Duodenal mucosa (tissue), 2 donors: ENCODE measurements around the gene ZC3HAV1.
"Not testable (repeated sequence)": the region's sequence is repeated elsewhere in the genome, so short reads cannot be mapped to it uniquely, and the experiment has no call there.

ENCODE experiments used
- H3K27ac ChIP-seq: one replicate; pipeline ENCODE4 v1.7.0; 2013; ENCODE audit warnings: low read depth, low read length
- H3K27me3 ChIP-seq, 2 donors: one replicate each; pipeline ENCODE4 v1.7.0; 2013; ENCODE audit warnings: low read length in 2 of 2, control low read depth in 1 of 2; ENCODE audit not compliant: insufficient read depth in 2 of 2, control insufficient read depth in 1 of 2
- H3K36me3 ChIP-seq, 2 donors: one replicate each; pipeline ENCODE4 v1.7.0; 2013; ENCODE audit warnings: low read length in 2 of 2, control low read depth in 1 of 2; ENCODE audit not compliant: insufficient read depth in 2 of 2, control insufficient read depth in 1 of 2
- H3K4me1 ChIP-seq, 2 donors: one replicate each; pipeline ENCODE4 v1.7.0; 2013; ENCODE audit warnings: low read length in 2 of 2, control low read depth in 1 of 2; ENCODE audit not compliant: insufficient read depth in 2 of 2, control insufficient read depth in 1 of 2
- H3K4me3 ChIP-seq, 2 donors: one replicate each; pipeline ENCODE4 v1.7.0; 2013; ENCODE audit warnings: low read length in 2 of 2, low read depth in 1 of 2
- H3K9ac ChIP-seq, 2 donors: one replicate each; pipeline ENCODE4 v1.7.0; 2013; ENCODE audit warnings: low read length in 2 of 2, low read depth in 1 of 2
- H3K9me3 ChIP-seq, 2 donors: one replicate each; pipeline ENCODE4 v1.7.0; 2013; ENCODE audit warnings: low read length in 2 of 2, control low read depth in 1 of 2; ENCODE audit not compliant: control insufficient read depth in 1 of 2

Gene ZC3HAV1

GRCh38 chr7:139059905-139060304 lies 49.6 kb downstream of the ZC3HAV1 start:
- Histone ChIP-seq H3K4me1 (no peaks in the 10 kb centered on the region), H3K4me3 (no peak overlapping the region), H3K9ac (no peak overlapping the region), H3K27me3 (no peaks in the 10 kb centered on the region), H3K27ac (no peak overlapping the region), H3K9me3 (no peaks in the 10 kb centered on the region), H3K36me3 (peaks cover 53 to 66% of the 10 kb centered on the region in 2 donors)

GRCh38 chr7:139058943-139059342 lies 50.6 kb downstream of the ZC3HAV1 start:
- Histone ChIP-seq H3K27ac (no peak overlapping the region), H3K36me3 (peaks cover 47 to 66% of the 10 kb centered on the region in 2 donors), H3K9ac (no peak overlapping the region), H3K27me3 (no peaks in the 10 kb centered on the region), H3K4me3 (no peak overlapping the region), H3K4me1 (no peaks in the 10 kb centered on the region), H3K9me3 (no peaks in the 10 kb centered on the region)

GRCh38 chr7:139055674-139056073 lies 53.8 kb downstream of the ZC3HAV1 start:
- Histone ChIP-seq H3K4me1 (no peaks in the 10 kb centered on the region), H3K9me3 (no peaks in the 10 kb centered on the region), H3K27ac (no peak overlapping the region), H3K36me3 (peaks cover 27 to 70% of the 10 kb centered on the region in 2 donors), H3K9ac (no peak overlapping the region), H3K27me3 (no peaks in the 10 kb centered on the region), H3K4me3 (no peak overlapping the region)

GRCh38 chr7:139054656-139055055 lies 54.9 kb downstream of the ZC3HAV1 start:
- peaks cover 17 to 65% of the 10 kb centered on the region in 2 donors for H3K36me3 ChIP-seq
- not testable (repeated sequence) for H3K9me3 ChIP-seq, H3K9ac ChIP-seq, H3K27me3 ChIP-seq, H3K27ac ChIP-seq, H3K4me1 ChIP-seq, H3K4me3 ChIP-seq

- no peaks in the 10 kb centered on the region for H3K9me3 ChIP-seq
- no peaks in the 10 kb centered on the region for H3K27me3 ChIP-seq
- H3K4me1 ChIP-seq: no peaks in the 10 kb centered on the region
- no peak overlapping the region for H3K4me3 ChIP-seq
- peaks cover 21 to 69% of the 10 kb centered on the region in 2 donors for H3K36me3 ChIP-seq
- H3K27ac ChIP-seq: no peak overlapping the region
- H3K9ac ChIP-seq: no peak overlapping the region
These were observed 55.4 kb downstream of the ZC3HAV1 start for GRCh38 chr7:139054101-139054500.

- H3K36me3 ChIP-seq: peaks cover 21 to 69% of the 10 kb centered on the region in 2 donors
- H3K4me3 ChIP-seq: no peak overlapping the region
- H3K4me1 ChIP-seq: no peaks in the 10 kb centered on the region
- no peak overlapping the region for H3K9ac ChIP-seq
- H3K9me3 ChIP-seq: no peaks in the 10 kb centered on the region
- no peaks in the 10 kb centered on the region for H3K27me3 ChIP-seq
- no peak overlapping the region for H3K27ac ChIP-seq
These were observed 57.9 kb downstream of the ZC3HAV1 start for GRCh38 chr7:139051655-139052054.

GRCh38 chr7:139049936-139050335 lies 59.6 kb downstream of the ZC3HAV1 start:
- Histone ChIP-seq H3K27me3 (no peaks in the 10 kb centered on the region), H3K36me3 (peaks cover 11 to 69% of the 10 kb centered on the region in 2 donors), H3K9me3 (no peaks in the 10 kb centered on the region), H3K4me3 (no peak overlapping the region), H3K9ac (no peak overlapping the region), H3K4me1 (peaks cover 0 to 3% of the 10 kb centered on the region in 2 donors), H3K27ac (no peak overlapping the region)

GRCh38 chr7:139049111-139049510 lies 60.4 kb downstream of the ZC3HAV1 start:
- Histone ChIP-seq H3K27ac (no peak overlapping the region), H3K9me3 (no peaks in the 10 kb centered on the region), H3K4me1 (peaks cover 0 to 3% of the 10 kb centered on the region in 2 donors), H3K27me3 (no peaks in the 10 kb centered on the region), H3K36me3 (peaks cover 8 to 61% of the 10 kb centered on the region in 2 donors), H3K4me3 (no peak overlapping the region), H3K9ac (no peak overlapping the region)

- H3K36me3 ChIP-seq: peaks cover 5 to 50% of the 10 kb centered on the region in 2 donors
- H3K4me3 ChIP-seq: no peak overlapping the region
- H3K9me3 ChIP-seq: no peaks in the 10 kb centered on the region
- no peaks in the 10 kb centered on the region for H3K27me3 ChIP-seq
- H3K27ac ChIP-seq: no peak overlapping the region
- no peak overlapping the region for H3K9ac ChIP-seq
- H3K4me1 ChIP-seq: peaks cover 3 to 4% of the 10 kb centered on the region in 2 donors
These were observed 61.5 kb downstream of the ZC3HAV1 start for GRCh38 chr7:139047970-139048369.

GRCh38 chr7:139046143-139046542 lies 63.4 kb downstream of the ZC3HAV1 start:
- Histone ChIP-seq H3K9me3 (no peaks in the 10 kb centered on the region), H3K36me3 (peaks cover 5 to 36% of the 10 kb centered on the region in 2 donors), H3K9ac (no peak overlapping the region), H3K4me1 (peaks cover 7 to 10% of the 10 kb centered on the region in 2 donors), H3K27me3 (no peaks in the 10 kb centered on the region), H3K27ac (no peak overlapping the region), H3K4me3 (no peak overlapping the region)
